Psoas muscle (tissue), 8 donors: Measurements from ENCODE around the gene NANOS1. TPM values are rescaled to one million over a fixed set of nuclear protein-coding genes. Genes with fewer than 3 reads are reported as not detected.

Source experiments
- ATAC-seq, 4 donors: fragments of 200-7000 bp; cut with Tn5 transposase; one replicate each; pipeline ENCODE4 v1.9.1; 2020; ENCODE audit warnings: moderate library complexity in 3 of 4, mild to moderate bottlenecking in 2 of 4
- DNase-seq, 2 donors: peaks; one replicate each; pipeline ENCODE4 v3.0.0-alpha.2; 2020
- H3K27ac ChIP-seq: fragments of 200-600 bp; one replicate; pipeline ENCODE4 v1.8.0; 2022
- H3K27me3 ChIP-seq, 3 donors: fragments of 200-600 bp in 1 of 3; one replicate each; pipeline versions ENCODE4 v1.6.1 to v1.8.0; 2013 to 2022; ENCODE audit warnings: low read length in 2 of 3, mild to moderate bottlenecking in 2 of 3, moderate library complexity in 1 of 3; ENCODE audit not compliant: insufficient read depth in 3 of 3
- H3K36me3 ChIP-seq, 2 donors: fragments of 200-600 bp in 1 of 2; one replicate each; pipeline versions ENCODE4 v1.6.1 to v1.8.0; 2013 to 2022; ENCODE audit warnings: low read depth in 1 of 2, mild to moderate bottlenecking in 1 of 2, moderate library complexity in 1 of 2; ENCODE audit not compliant: insufficient read depth in 1 of 2
- H3K4me1 ChIP-seq: fragments of 200-600 bp; one replicate; pipeline ENCODE4 v1.8.0; 2022
- H3K4me3 ChIP-seq: fragments of 200-600 bp; one replicate; pipeline ENCODE4 v1.8.0; 2022; ENCODE audit warnings: mild to moderate bottlenecking
- H3K9me3 ChIP-seq: fragments of 200-600 bp; one replicate; pipeline ENCODE4 v1.8.0; 2022
- WGBS, 3 donors: extraction: QIAGEN DNeasy Blood & Tissue Kit; methylation state at CpG; one replicate each; pipeline versions ENCODE4 v1.1.6 to v1.1.7; 2013; 5-methylcytosine and 5-hydroxymethylcytosine counted together
- intact Hi-C, 2 donors: fragments of 100-400 bp; cut with DNase I; formaldehyde crosslinking; loops; one replicate each; pipeline versions ENCODE4 v1.11.0 to v1.14.2; 2022
- polyA plus RNA-seq, 3 donors: library from polyadenylated mRNA; stranded (reverse); fragments of 200-250 nt; gene quantifications; one replicate each; pipeline ENCODE4 v1.2.3, GENCODE V29; 2013
- total RNA-seq, 4 donors: library from RNA; stranded (reverse); fragmentation: NEBNext Ultra II Directional in 2 of 4; extraction: Animal tissue kit (Norgen Biotek cat#: 25700) in 2 of 4; gene quantifications; one replicate each; pipeline versions ENCODE4 v1.2.1 to v1.2.4, GENCODE V29; 2021 to 2023
- TF ChIP-seq, protein P1 (sequence below): fragments of 200-600 bp; IDR thresholded peaks from one replicate; pipeline ENCODE4 v1.8.0; 2022; ENCODE audit warnings: antibody characterized with exemption
- donor health status: healthy with polysubstance abuse.
- donor health status: DM: no; HTN: no; CAD: no; lungs with moderate emphysema.
- donor health status: Bipolar disorder and iron deficiency.
- donor health status: healthy.
- donor health status: DM: yes; HTN: yes; CAD: no.
- donor health status: DM: no; HTN: no; CAD: no.
- donor health status: DM: no; HTN: no; CAD: no.
- donor health status: DM: yes; HTN: yes; CAD: no.

NANOS1 gene
- total and polyA plus RNA-seq, 7 donors = 1.4 to 59.4 (median 19.3) TPM

DNA sequence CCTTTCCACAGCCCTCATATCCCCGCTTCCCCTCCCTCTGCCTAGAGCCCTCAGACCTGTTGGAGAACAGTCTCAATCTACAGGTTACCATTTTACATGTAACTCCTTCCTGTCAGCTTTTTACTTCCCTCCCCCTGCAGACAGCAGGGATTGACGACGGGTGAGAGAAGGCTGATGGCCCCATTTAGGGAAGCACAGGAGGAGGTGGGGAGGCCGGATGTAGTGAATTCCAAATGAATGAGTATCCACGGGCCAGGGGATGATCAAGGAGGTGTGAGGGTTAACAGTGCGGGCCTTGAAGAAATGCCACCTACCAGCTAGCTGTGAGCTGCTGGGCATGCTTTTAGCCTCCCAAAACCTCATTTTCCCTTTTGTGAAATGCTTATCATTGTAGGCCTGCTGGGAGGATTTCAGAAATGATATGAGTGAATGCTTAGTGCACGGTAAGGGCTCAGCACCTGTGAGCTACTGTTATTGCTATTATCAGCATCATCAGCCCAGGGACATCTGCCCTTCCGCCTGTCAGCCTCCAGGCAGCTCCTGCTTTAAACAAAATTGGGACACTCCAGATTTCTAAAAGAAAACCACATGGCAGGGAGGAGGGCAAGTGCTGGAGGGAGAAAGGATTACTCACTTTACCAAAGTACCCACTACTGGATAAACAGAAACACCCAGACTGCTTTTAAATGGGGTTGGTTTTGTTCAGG is 6.5 kb upstream of the NANOS1 start:
- no peak for ATAC-seq
- 65 to 75% (median 69%) methylated on average over 8 of the region's 8 CpGs for WGBS, 3 donors
- no peaks in the 10 kb centered on the region for H3K9me3 ChIP-seq
- H3K4me1 ChIP-seq = peaks cover 24% of the 10 kb centered on the region
- intact Hi-C loops = loop anchor here (10.0 kb wide), 3 partner anchors 148 to 278 kb away; partner anchors contain the start of gene CACUL1 (in 1 of the 2)
- H3K27ac ChIP-seq = peak overlapping the region; percentile 23
- TF ChIP-seq, protein P1, sequence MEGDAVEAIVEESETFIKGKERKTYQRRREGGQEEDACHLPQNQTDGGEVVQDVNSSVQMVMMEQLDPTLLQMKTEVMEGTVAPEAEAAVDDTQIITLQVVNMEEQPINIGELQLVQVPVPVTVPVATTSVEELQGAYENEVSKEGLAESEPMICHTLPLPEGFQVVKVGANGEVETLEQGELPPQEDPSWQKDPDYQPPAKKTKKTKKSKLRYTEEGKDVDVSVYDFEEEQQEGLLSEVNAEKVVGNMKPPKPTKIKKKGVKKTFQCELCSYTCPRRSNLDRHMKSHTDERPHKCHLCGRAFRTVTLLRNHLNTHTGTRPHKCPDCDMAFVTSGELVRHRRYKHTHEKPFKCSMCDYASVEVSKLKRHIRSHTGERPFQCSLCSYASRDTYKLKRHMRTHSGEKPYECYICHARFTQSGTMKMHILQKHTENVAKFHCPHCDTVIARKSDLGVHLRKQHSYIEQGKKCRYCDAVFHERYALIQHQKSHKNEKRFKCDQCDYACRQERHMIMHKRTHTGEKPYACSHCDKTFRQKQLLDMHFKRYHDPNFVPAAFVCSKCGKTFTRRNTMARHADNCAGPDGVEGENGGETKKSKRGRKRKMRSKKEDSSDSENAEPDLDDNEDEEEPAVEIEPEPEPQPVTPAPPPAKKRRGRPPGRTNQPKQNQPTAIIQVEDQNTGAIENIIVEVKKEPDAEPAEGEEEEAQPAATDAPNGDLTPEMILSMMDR = no peak
- H3K4me3 ChIP-seq = no peak overlapping the region
- DNase-seq = no peak
- H3K36me3 ChIP-seq = no peaks in the 10 kb centered on the region
- no peaks in the 10 kb centered on the region for H3K27me3 ChIP-seq

DNA sequence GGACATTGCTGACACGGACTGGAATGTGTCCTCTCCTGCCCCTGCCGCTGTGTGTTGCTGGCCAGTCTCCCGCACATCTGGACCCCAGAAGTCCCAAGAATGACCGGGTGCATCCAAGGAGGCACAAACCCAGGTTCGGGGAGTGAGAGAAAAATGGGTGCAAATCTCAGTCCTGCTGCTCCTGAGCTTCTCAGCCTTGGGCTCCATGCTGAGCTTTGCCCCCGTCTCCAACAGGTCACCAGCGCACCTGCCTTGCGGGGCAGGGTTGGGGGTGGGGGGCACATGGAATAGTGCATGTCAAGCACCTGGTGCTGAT is 6.0 kb upstream of the NANOS1 start:
- ATAC-seq (no peak), DNase-seq (no peak)
- Histone ChIP-seq H3K4me3 (no peak overlapping the region), H3K9me3 (no peaks in the 10 kb centered on the region), H3K27me3 (no peaks in the 10 kb centered on the region), H3K36me3 (no peaks in the 10 kb centered on the region), H3K27ac (no peak overlapping the region), H3K4me1 (peaks cover 24% of the 10 kb centered on the region)
- WGBS, 3 donors = 52 to 61% (median 59%) methylated on average over 8 of the region's 8 CpGs
- intact Hi-C loops = loop anchor here (10.0 kb wide), 3 partner anchors 149 to 279 kb away; partner anchors contain the start of gene CACUL1 (in 1 of the 2)
- TF ChIP-seq, protein P1 = no peak

DNA sequence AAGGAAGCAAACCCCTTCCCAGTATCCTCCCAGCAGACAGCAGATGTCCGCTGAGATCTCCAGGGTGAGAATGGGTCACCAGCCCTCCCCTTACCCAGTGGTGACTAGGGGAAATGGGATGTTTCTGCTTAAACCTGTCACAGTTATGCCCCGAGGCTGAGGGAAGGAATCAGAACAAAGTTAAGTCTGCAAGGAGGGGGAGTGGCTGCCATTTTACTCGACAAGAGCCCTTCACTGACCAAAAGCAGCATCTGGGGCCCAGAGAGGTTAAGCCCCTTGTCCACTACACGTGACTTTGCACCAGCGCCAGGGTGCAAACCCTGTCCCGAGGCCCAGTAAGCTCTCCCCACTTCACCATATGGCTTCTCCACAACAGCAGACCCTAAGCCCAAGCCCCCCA is 4.6 kb upstream of the NANOS1 start:
- no peaks in the 10 kb centered on the region for H3K9me3 ChIP-seq
- TF ChIP-seq, protein P1 = no peak
- H3K4me3 ChIP-seq = no peak overlapping the region
- H3K4me1 ChIP-seq = peaks cover 24% of the 10 kb centered on the region
- H3K27ac ChIP-seq = peak overlapping the region; percentile 79
- H3K36me3 ChIP-seq = no peaks in the 10 kb centered on the region
- 55 to 69% (median 61%) methylated on average over 6 of the region's 6 CpGs for WGBS, 3 donors
- DNase-seq (no peak), ATAC-seq (no peak)
- intact Hi-C loops = loop anchor here (10.0 kb wide), 3 partner anchors 150 to 280 kb away; partner anchors contain the start of gene CACUL1 (in 1 of the 2)
- no peaks in the 10 kb centered on the region for H3K27me3 ChIP-seq

DNA sequence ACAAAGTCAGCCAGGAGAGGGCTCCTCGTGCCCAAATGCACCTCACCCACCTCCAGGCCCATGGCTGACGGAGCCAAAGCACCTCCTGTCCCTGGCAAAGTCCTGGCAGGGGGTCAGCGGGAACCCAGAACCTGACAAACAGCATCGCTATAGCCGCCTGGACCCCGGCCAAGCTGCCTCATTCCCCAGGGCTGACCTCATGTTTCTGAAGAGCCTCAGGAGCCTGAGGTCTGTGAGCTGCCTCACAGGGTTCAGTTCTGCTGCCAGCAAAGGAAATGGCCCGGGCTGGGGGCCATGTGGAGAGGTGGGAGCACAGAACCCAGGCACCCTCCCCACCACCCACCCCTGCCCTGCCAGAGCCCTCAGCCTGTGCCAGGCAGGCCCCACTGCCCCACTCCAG is 4.2 kb upstream of the NANOS1 start:
- Histone ChIP-seq H3K27ac (peak overlapping the region; percentile 79), H3K27me3 (no peaks in the 10 kb centered on the region), H3K4me3 (no peak overlapping the region), H3K36me3 (no peaks in the 10 kb centered on the region), H3K9me3 (no peaks in the 10 kb centered on the region), H3K4me1 (peaks cover 21% of the 10 kb centered on the region)
- peak; percentile 37 to 70 (median 62) for ATAC-seq
- DNase-seq = peak; percentile 83 to 94
- WGBS, 3 donors = 11 to 34% (median 29%) methylated on average over 6 to 7 of the region's 7 CpGs
- TF ChIP-seq, protein P1 = no peak
- intact Hi-C loops = loop anchor here (10.0 kb wide), 3 partner anchors 151 to 281 kb away; partner anchors contain the start of gene CACUL1 (in 1 of the 2)
